Astrocyte of the cerebellum (primary cell): ENCODE results near the gene CASKIN2.

Experiments
- DNase-seq: peaks from one replicate; pipeline ENCODE4 v3.0.0-alpha.2; 2011; ENCODE audit warnings: low read depth
- H3K4me3 ChIP-seq: 2 replicates; pipeline ENCODE4 v1.5.1; 2011; ENCODE audit warnings: mild to moderate bottlenecking, low read depth, low read length, moderate library complexity
- CTCF ChIP-seq: IDR thresholded peaks from 2 replicates; pipeline ENCODE4 v1.5.1; 2012; ENCODE audit warnings: low read length, low read depth, moderate library complexity, mild to moderate bottlenecking; ENCODE audit errors: missing control alignments
- in situ Hi-C: cut with HindIII; loops from 2 replicates; pipeline ENCODE4 v1.10.0; 2017; ENCODE audit warnings: low sequenced_read_pairs

CASKIN2 gene

GRCh38 chr17:75454193-75454592 lies 61.1 kb downstream of the CASKIN2 start:
- no peak for DNase-seq
- no peak overlapping the region for H3K4me3 ChIP-seq
- TF ChIP-seq CTCF, result no peak
- in situ Hi-C loops, result no loop called here

GRCh38 chr17:75450270-75450669 lies 65.1 kb downstream of the CASKIN2 start:
- in situ Hi-C loops, result no loop called here
- no peak for DNase-seq
- no peak overlapping the region for H3K4me3 ChIP-seq
- no peak for TF ChIP-seq CTCF
